H9 (cell line): Measurements from ENCODE around the gene RS1. TPM values are rescaled to one million over a fixed set of nuclear protein-coding genes. Genes with fewer than 3 reads are reported as not detected.

ENCODE experiments used
- DNase-seq: peaks from one replicate; pipeline ENCODE4 v3.0.0-alpha.2; 2017
- H2AFZ ChIP-seq: one replicate; pipeline ENCODE4 v1.6.1; 2013; ENCODE audit warnings: mild to moderate bottlenecking, low read length, control low read depth, moderate library complexity
- H2AK5ac ChIP-seq: 2 replicates; pipeline ENCODE4 v1.6.1; 2013; ENCODE audit warnings: low read length, control low read depth, mixed read lengths; ENCODE audit not compliant: insufficient read length
- H2BK120ac ChIP-seq: one replicate; pipeline ENCODE4 v1.6.1; 2013; ENCODE audit warnings: low read depth, mild to moderate bottlenecking, low read length, control low read depth, inconsistent platforms; ENCODE audit not compliant: poor library complexity, severe bottlenecking
- H2BK12ac ChIP-seq: 2 replicates; pipeline ENCODE4 v1.6.1; 2013; ENCODE audit warnings: low read length, control low read depth, mixed read lengths, low read depth; ENCODE audit not compliant: insufficient read length
- H2BK15ac ChIP-seq: 2 replicates; pipeline ENCODE4 v1.6.1; 2013; ENCODE audit warnings: low read depth, low read length, control low read depth
- H2BK20ac ChIP-seq: one replicate; pipeline ENCODE4 v1.6.1; 2013; ENCODE audit warnings: low read depth, mild to moderate bottlenecking, low read length, control low read depth, inconsistent platforms; ENCODE audit not compliant: poor library complexity, severe bottlenecking
- H2BK5ac ChIP-seq: 2 replicates; pipeline ENCODE4 v1.6.1; 2013; ENCODE audit warnings: low read length, control low read depth, mixed read lengths; ENCODE audit not compliant: insufficient read length
- H3K14ac ChIP-seq: 2 replicates; pipeline ENCODE4 v1.6.1; 2013; ENCODE audit warnings: low read length, control low read depth; ENCODE audit not compliant: insufficient read depth
- H3K18ac ChIP-seq: 2 replicates; pipeline ENCODE4 v1.6.1; 2013; ENCODE audit warnings: low read depth, mild to moderate bottlenecking, mixed read lengths, low read length, control low read depth; ENCODE audit not compliant: insufficient read length
- H3K23ac ChIP-seq: 2 replicates; pipeline ENCODE4 v1.6.1; 2013; ENCODE audit warnings: low read length, control low read depth, mixed read lengths, low read depth; ENCODE audit not compliant: insufficient read length
- H3K23me2 ChIP-seq: 2 replicates; pipeline ENCODE4 v1.6.1; 2013; ENCODE audit warnings: low read depth, mild to moderate bottlenecking, mixed read lengths, low read length, control low read depth; ENCODE audit not compliant: insufficient read length, poor library complexity, severe bottlenecking
- H3K27ac ChIP-seq: 2 replicates; pipeline ENCODE4 v1.5.1; 2013; ENCODE audit warnings: low read length, control low read depth, mixed read lengths, low read depth; ENCODE audit not compliant: insufficient read length
- H3K27me3 ChIP-seq: 2 replicates; pipeline ENCODE4 v1.6.1; 2013; ENCODE audit warnings: low read length, control low read depth, inconsistent platforms; ENCODE audit not compliant: insufficient read depth
- H3K4ac ChIP-seq: 2 replicates; pipeline ENCODE4 v1.6.1; 2013; ENCODE audit warnings: low read depth, mild to moderate bottlenecking, control low read depth, inconsistent platforms, low read length, moderate library complexity
- H3K4me1 ChIP-seq: 2 replicates; pipeline ENCODE4 v1.6.1; 2013; ENCODE audit warnings: low read length, control low read depth, inconsistent platforms; ENCODE audit not compliant: insufficient read depth
- H3K4me2 ChIP-seq: 2 replicates; pipeline ENCODE4 v1.6.1; 2013; ENCODE audit warnings: low read length, control low read depth, mixed read lengths; ENCODE audit not compliant: insufficient read length, insufficient read depth
- H3K56ac ChIP-seq: 2 replicates; pipeline ENCODE4 v1.6.1; 2013; ENCODE audit warnings: low read depth, mild to moderate bottlenecking, mixed read lengths, low read length, control low read depth; ENCODE audit not compliant: insufficient read length
- H3K79me1 ChIP-seq: 2 replicates; pipeline ENCODE4 v1.6.1; 2013; ENCODE audit warnings: low read depth, mild to moderate bottlenecking, moderate library complexity, low read length, control low read depth, inconsistent platforms; ENCODE audit not compliant: insufficient read depth, poor library complexity, severe bottlenecking
- H3K79me2 ChIP-seq: 2 replicates; pipeline ENCODE4 v1.6.1; 2013; ENCODE audit warnings: low read length, control low read depth, inconsistent platforms; ENCODE audit not compliant: insufficient read depth
- H3K9ac ChIP-seq: 2 replicates; pipeline ENCODE4 v1.6.1; 2013; ENCODE audit warnings: low read length, control low read depth, mixed read lengths; ENCODE audit not compliant: insufficient read length; ENCODE audit errors: extremely low read depth
- H3K9me3 ChIP-seq: one replicate; pipeline ENCODE4 v1.6.1; 2013; ENCODE audit warnings: low read depth, low read length, inconsistent platforms; ENCODE audit not compliant: control insufficient read depth
- H3T11ph ChIP-seq: one replicate; pipeline ENCODE4 v1.6.1; 2013; ENCODE audit warnings: mild to moderate bottlenecking, low read length, control low read depth, inconsistent platforms
- H4K20me1 ChIP-seq: one replicate; pipeline ENCODE4 v1.6.1; 2013; ENCODE audit not compliant: control insufficient read depth, insufficient read length, insufficient read depth
- H4K5ac ChIP-seq: 2 replicates; pipeline ENCODE4 v1.6.1; 2013; ENCODE audit warnings: low read depth, mild to moderate bottlenecking, mixed read lengths, low read length, control low read depth; ENCODE audit not compliant: insufficient read length
- H4K8ac ChIP-seq: replicated peaks from 2 replicates; pipeline ENCODE4 v1.6.1; 2013; ENCODE audit warnings: low read length, control low read depth, mixed read lengths, low read depth; ENCODE audit not compliant: insufficient read length
- H4K91ac ChIP-seq: 2 replicates; pipeline ENCODE4 v1.6.1; 2013; ENCODE audit warnings: low read depth, mild to moderate bottlenecking, moderate library complexity, mixed read lengths, low read length, control low read depth; ENCODE audit not compliant: insufficient read length
- H3K27ac Mint-ChIP-seq, 3 experiments: 2 replicates in 2 of 3; 3 replicates in 1 of 3; pipeline ENCODE4 v1.8.0; 2020 to 2021; ENCODE audit warnings: mixed read lengths in 3 of 3, mild to moderate bottlenecking in 1 of 3, moderate library complexity in 1 of 3
- H3K27me3 Mint-ChIP-seq: 2 replicates; pipeline ENCODE4 v1.8.0; 2021; ENCODE audit warnings: low read depth, mild to moderate bottlenecking, moderate library complexity, mixed read lengths
- H3K36me3 Mint-ChIP-seq, 3 experiments: 2 replicates in 2 of 3; 3 replicates in 1 of 3; pipeline ENCODE4 v1.8.0; 2020 to 2021; ENCODE audit warnings: low read depth in 3 of 3, mixed read lengths in 3 of 3; ENCODE audit not compliant: insufficient read depth in 1 of 3
- H3K4me1 Mint-ChIP-seq, 2 experiments: 2 replicates each; pipeline ENCODE4 v1.8.0; 2020; ENCODE audit warnings: mixed read lengths in 2 of 2
- H3K4me3 Mint-ChIP-seq, 2 experiments: 2 replicates in 1 of 2; 3 replicates in 1 of 2; pipeline ENCODE4 v1.8.0; 2020 to 2021; ENCODE audit warnings: mild to moderate bottlenecking in 2 of 2, mixed read lengths in 2 of 2, moderate library complexity in 1 of 2
- H3K9me3 Mint-ChIP-seq, 2 experiments: 2 replicates in 1 of 2; 3 replicates in 1 of 2; pipeline ENCODE4 v1.8.0; 2020; ENCODE audit warnings: mild to moderate bottlenecking in 2 of 2, mixed read lengths in 2 of 2, moderate library complexity in 1 of 2
- CTCF ChIP-seq: fragments of 200-600 bp; sonication (generic); conservative IDR thresholded peaks from 3 replicates; pipeline ENCODE4 v1.8.0; 2021; ENCODE audit warnings: antibody characterized with exemption, mild to moderate bottlenecking
- WGBS: extraction: QIAGEN DNeasy Blood & Tissue Kit; methylation state at CpG from one replicate; pipeline ENCODE4 v1.1.7; 2013; ENCODE audit warnings: missing lambda C conversion rate, low lambda C conversion rate, mixed read lengths; ENCODE audit not compliant: insufficient read length; ENCODE audit errors: extremely low coverage; 5-methylcytosine and 5-hydroxymethylcytosine counted together
- total RNA-seq: library from RNA; stranded (reverse); gene quantifications from 2 replicates; pipeline ENCODE4 v1.2.1, GENCODE V29; 2021

The RS1 gene
- total RNA-seq, 1 experiment from 2014 or later: not detected

- Mint-ChIP-seq H3K27me3 (no peaks in the 10 kb centered on the region), H3K36me3 (peaks cover 11 to 34% (median 23%) of the 10 kb centered on the region in 3 experiments; a peak in 6 of 7 replicates), H3K9me3 (peaks cover 41 to 50% of the 10 kb centered on the region in 2 experiments), H3K4me1 (no peaks in the 10 kb centered on the region), H3K27ac (no peak overlapping the region), H3K4me3 (no peak overlapping the region)
- Histone ChIP-seq H4K91ac (no peak overlapping the region), H2BK120ac (no peak overlapping the region), H3K4me1 (no peaks in the 10 kb centered on the region), H2BK20ac (no peak overlapping the region), H4K5ac (no peak overlapping the region), H3K9ac (no peak overlapping the region), H2BK5ac (no peak overlapping the region), H2AK5ac (no peak overlapping the region), H3K56ac (no peak overlapping the region), H3K4ac (no peak overlapping the region), H2BK12ac (no peak overlapping the region), H3K18ac (no peak overlapping the region), H3K27me3 (no peaks in the 10 kb centered on the region), H3K9me3 (peaks cover 36% of the 10 kb centered on the region), H2BK15ac (no peak overlapping the region), H4K8ac (no peak overlapping the region), H3T11ph (no peak overlapping the region), H2AFZ (no peak overlapping the region), H3K79me1 (no peaks in the 10 kb centered on the region), H3K27ac (no peak overlapping the region), H4K20me1 (no peaks in the 10 kb centered on the region), H3K23ac (no peak overlapping the region), H3K79me2 (no peaks in the 10 kb centered on the region; the same call in 1 of the 2 replicates), H3K4me2 (no peak overlapping the region), H3K23me2 (no peaks in the 10 kb centered on the region), H3K14ac (no peak overlapping the region)
- no peak for DNase-seq
- WGBS: no CpG with 5 or more reads among the region's 2 CpGs
- TF ChIP-seq CTCF: no peak
Observed at GRCh38 chrX:18594079-18594478, 77.8 kb downstream of the RS1 start.
